ENCODE results near the gene ASRGL1.

DNA sequence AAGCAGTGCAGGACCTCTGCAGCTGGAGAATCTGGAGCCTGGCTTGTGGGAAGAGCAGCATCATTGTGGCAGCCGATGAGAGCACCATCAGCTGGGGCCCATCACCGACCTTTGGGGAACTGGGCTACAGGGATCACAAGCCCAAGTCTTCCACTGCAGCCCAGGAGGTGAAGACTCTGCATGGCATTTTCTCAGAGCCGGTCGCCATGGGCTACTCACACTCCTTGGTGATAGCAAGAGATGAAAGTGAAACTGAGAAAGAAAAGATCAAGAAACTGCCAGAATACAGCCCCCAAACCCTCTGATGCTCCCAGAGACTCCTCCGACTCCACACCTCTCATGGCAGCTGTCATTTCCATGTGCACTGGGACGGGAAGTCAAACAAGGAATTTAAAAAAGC lies 35.6 kb downstream of the ASRGL1 start:
- no peak for TF ChIP-seq CTCF (IDR thresholded peaks at IDR 0.05)
- TF ChIP-seq EP300 (IDR thresholded peaks at IDR 0.05; ENCODE audit: low read depth): no peak
- TF ChIP-seq POLR2AphosphoS5 (IDR thresholded peaks at IDR 0.05): no peak

Measured in transverse colon (tissue), 4 donors.